Suprapubic skin (tissue), 3 donors: ENCODE measurements around the gene FATE1.

Experiments
- CTCF ChIP-seq, 2 donors: fragments of 200-600 bp in 1 of 2; fragments of 450-650 bp in 1 of 2; sonication (generic) in 1 of 2; IDR thresholded peaks; one replicate each; pipeline ENCODE4 v1.5.1; 2016 to 2019; ENCODE audit warnings: antibody characterized with exemption in 2 of 2, mild to moderate bottlenecking in 1 of 2, moderate library complexity in 1 of 2
- POLR2A ChIP-seq, 2 donors: fragments of 450-650 bp; IDR thresholded peaks; one replicate each; pipeline ENCODE4 v1.6.1; 2017; ENCODE audit warnings: antibody characterized with exemption in 2 of 2, mild to moderate bottlenecking in 2 of 2, moderate library complexity in 2 of 2

- TF ChIP-seq POLR2A (IDR thresholded peaks at IDR 0.05) (no peak), CTCF (IDR thresholded peaks at IDR 0.05) (no peak)
These were observed 14.8 kb upstream of the FATE1 start for GRCh38 chrX:151701071-151701470.
